GM21529 (cell line): ENCODE data around the gene PDCD1.
"Not testable (repeated sequence)": the region's sequence is repeated elsewhere in the genome, so short reads cannot be mapped to it uniquely, and the experiment has no call there.

Experiments used
- ATAC-seq: cut with Tn5 transposase; IDR thresholded peaks from one replicate; pipeline ENCODE4 v1.9.1; 2021; ENCODE audit not compliant: unreplicated experiment

Gene PDCD1

DNA sequence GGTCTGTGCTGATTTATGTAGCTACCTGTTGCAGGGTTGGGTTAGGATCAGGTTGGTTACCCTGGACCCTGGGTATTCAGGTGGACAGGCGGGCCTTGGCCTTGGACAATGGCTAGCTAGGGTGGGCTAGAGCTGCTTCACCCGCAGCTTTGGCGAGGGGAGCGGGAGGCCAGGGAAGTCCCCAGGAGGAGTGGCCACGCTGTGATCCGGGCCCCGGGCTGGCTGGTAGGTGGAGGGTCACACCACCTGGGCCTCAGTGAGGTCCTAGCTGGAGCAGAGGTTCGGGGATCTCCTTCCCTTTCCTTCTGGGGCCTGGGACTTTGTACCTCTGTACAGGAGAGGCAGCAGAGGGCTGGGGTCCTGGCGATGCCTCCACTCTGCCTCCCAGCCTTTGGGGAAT lies 20.6 kb upstream of the PDCD1 start:
- no peak for ATAC-seq

DNA sequence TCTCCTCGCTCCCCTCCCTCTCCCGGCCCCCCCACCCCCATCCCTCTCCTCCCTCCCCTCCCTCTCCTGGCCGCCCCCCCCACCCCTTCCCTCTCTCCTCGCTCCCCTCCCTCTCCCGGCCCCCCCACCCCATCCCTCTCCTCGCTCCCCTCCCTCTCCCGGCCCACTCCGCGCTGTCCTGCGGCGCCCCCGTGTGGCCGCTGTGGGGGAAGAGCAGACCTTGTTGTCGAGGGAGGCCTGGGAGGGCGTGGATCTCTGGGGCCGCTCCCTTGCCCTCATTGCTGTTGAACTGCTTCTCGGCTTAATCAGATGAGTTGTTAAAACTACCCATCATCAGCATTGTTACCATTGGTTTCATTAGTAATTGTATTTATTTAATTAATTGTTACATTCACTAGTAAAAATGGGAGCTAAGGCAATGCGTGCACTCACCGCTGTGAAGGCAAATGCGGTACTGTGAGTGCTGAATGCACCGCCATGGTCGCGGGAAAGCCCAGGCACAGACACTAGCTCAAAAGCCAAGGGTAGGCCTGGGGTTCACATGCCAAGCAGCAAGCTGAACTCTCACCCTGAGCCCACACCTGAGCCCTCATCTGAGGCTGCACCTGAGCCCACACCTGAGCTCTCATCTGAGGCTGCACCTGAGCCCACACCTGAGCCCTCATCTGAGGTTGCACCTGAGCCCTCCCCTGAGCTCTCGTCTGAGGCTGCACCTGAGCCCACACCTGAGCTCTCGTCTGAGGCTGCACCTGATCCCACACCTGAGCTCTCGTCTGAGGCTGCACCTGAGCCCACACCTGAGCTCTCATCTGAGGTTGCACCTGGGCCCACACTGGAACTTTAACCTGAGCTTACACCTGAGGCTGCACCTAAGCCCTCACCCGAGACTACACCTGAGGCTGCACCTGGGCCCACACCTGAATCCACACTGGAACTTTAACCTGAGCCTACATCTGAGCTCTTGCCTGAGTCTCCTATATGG lies 19.6 kb upstream of the PDCD1 start:
- ATAC-seq: no peak

DNA sequence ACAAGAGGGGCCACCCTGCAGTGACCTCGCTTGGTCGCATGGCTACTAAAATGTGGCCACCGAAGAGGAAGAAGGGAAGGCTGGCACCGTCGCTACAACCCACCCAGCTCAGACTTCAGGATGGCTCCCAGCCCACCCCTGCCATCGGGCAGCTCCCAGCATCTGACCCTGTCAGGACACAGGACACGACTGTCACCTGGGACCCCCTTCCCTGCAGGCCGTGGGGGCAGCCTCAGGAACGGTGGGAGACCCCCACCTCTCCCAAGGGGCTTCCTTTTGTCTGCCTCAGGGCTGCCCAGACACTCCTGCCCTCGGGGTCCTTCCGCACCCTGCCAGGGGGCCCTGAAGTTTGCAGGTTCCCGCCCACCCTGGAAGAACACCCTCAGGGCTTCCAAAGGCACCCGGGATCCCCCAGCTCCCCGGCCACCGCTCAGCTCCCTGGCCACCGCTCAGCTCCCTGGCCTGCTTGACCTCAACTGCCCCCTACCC lies 18.5 kb upstream of the PDCD1 start:
- no peak for ATAC-seq

DNA sequence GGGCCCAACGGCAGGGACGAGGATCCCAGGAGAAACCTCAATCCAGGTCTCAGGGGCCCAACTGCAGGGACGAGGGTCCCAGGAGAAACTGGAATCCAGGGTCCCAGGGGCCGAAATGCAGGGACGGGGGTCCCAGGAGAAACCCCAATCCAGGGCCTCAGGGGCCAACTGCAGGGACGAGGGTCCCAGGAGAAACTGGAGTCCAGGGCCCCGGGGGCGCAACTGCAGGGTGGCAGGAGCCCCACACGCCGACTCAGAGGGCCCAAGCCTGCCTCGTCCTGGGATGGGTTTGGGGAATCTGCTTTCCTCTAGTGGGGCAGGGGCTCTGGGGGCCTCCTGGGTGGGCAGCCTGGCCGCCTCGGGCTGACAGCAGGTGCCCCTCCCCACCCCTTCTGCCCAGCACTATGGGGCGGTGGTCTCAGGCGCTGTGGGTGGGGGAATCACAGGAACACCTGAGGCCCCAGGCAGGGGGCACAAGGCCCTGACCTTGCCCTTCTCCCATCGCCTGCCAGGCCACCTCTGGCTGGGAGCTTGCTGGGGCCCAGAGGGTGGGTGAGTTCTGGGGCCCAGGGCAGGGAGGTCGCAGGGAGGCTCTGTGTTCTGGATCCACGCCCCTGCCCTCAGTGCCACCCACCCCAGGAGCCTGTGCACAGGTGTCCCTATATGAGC lies 18.0 kb upstream of the PDCD1 start:
- no peak for ATAC-seq

DNA sequence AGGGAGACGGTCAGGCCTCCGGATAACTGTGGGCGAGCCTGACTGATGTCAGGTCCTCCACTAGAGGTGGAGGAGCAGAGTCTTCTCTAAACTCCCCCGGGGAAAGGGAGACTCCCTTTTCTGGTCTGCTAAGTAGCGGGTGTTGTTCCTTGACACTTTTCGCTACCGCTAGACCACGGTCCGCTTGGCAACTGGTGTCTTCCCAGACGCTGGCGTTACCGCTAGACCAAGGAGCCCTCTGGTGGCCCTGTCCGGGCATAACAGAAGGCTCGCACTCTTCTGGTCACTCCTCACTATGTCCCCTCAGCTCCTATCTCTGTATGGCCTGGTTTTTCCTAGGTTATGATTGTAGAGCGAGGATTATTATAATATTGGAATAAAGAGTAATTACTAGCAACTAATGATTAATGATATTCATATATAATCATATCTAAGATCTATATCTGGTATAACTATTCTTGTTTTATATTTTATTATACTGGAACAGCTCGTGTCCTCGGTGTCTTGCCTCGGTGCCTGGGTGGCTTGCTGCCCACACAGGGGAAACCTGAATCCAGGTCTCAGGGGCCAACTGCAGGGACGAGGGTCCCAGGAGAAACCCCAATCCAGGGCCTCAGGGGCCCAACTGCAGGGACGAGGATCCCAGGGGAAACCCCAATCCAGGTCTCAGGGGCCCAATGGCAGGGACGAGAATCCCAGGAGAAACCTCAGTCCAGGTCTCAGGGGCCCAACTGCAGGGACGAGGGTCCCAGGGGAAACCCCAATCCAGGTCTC lies 17.2 kb upstream of the PDCD1 start:
- ATAC-seq: not testable (repeated sequence)

DNA sequence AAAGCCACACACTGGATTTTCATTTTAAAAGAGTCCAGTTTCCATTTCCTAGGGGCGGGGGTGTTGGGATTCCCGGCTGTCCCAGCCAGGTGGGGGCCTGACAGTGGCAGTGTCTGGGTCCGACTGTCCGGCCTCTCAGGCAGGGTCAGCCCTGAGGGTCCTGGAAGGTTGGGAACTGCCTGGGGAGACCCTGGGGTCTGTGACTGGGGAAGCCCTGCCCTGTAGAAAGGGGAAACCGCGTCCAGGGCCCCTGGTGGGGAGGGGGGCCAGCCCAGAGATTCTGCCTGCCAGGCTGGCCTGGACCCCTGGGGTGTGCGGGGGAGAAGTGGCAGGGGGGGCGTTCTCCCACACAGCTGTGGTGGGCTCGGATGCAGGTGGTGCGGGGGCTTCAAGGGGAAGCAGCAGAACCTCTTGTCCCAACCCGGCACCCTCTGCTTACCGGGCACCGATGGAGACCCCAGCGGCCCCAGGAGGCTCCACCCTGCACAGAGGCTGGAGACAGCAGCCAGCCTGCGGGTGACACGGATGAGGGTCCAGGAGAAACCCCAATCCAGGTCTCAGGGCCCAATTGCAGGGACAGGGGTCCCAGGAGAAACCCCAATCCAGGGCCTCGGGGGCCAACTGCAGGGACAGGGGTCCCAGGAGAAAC lies 15.7 kb upstream of the PDCD1 start:
- no peak for ATAC-seq

DNA sequence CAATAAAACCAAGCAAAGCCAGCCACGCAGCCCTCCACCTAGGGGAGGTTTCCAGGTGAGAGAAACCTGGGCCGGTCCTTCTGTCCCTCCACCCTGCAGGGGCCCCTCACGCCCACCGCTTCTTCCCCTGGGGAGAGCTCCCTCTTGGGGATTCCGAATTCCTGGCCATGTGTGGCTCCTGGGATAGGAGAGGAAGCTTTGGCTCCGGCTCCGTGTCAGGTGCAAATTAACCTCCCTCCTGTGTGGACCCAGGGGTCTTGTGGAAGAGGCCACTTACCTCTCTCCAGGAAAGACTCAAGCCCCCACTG lies 15.1 kb upstream of the PDCD1 start:
- no peak for ATAC-seq

DNA sequence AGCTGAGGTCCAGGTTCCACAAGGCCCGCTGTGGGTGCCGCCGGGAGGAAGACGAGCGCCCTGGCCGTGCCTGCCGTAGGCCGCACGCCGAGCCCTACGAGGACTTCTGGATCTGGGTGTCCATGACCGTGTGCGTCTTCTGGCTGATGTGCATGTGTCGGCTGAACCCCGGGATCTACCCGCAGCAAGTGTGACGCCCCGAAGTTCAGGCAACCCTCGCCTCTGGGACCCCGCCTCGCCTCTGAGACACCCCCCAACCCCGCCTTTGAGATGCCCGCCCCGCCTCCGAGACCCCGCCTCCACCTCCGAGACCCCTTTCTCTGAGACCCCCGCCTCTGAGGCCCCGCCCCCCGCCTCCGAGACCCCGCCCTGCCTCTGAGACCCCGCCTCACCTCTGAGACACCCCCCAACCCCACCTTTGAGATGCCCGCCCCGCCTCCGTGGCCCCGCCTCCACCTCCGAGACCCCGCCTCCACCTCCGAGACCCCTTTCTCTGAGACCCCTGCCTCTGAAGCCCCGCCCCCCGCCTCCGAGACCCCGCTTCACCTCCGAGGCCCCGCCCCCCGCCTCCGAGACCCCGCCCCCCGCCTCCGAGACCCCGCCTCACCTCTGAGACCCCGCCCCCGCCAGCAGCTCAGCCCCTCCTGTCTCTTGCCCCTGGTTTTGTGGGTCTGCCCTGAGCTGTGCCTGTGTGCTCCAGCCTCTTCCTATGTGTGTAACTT lies 14.5 kb upstream of the PDCD1 start:
- ATAC-seq: no peak

DNA sequence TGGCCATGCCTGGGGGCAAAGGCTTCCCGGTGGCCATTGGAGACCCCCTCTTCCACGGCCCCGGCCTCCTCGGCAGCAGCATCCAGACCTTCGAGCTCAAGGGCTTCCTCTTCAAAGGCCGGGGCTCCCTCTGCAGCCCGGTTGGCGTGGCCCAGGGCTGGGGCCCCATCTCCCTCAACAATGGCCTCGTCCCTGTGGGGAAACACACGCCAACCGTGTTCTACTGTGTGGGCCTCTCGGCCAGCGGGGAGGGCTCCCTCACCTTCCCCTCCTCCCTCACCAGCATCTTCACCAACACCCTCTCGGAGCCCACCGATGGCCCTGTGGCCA lies 13.6 kb upstream of the PDCD1 start:
- no peak for ATAC-seq

DNA sequence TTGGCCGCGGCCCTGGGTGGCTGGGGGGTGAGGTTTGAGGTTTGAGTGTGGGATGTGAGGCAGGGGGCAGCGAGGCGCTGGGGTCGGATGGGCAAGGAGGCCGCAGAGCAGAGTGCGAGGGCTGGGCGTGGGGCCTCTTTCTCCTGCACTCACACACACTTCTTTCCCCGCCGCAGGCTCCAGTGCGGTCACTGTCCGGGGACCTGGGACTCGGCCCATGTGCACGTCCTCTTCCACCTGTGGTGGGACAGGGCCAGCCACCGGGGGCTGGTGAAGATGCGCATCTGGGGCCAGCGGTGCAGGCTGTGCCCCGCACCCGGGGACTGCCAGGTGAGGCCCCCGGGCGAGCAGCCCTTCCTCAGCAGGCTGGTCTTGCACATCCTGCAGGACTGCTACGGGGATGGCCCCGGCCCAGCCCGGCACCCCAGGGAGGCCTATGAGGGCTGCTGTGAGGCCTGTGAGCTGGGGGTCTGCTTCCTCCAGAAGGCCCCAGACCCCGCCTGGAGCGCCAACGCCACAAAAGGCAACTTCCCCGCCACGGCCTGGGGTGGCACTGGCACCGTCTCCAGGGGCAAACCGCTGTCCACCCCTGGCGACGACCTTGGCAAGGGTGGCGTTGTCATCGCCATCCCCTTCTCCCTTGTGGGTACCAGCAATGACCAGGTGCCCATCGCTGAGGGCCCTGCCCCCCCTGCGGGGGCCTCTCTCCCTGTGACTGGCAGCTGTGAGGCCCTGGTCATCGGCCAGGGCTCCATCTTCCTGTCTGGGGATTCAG lies 13.0 kb upstream of the PDCD1 start:
- ATAC-seq: no peak

DNA sequence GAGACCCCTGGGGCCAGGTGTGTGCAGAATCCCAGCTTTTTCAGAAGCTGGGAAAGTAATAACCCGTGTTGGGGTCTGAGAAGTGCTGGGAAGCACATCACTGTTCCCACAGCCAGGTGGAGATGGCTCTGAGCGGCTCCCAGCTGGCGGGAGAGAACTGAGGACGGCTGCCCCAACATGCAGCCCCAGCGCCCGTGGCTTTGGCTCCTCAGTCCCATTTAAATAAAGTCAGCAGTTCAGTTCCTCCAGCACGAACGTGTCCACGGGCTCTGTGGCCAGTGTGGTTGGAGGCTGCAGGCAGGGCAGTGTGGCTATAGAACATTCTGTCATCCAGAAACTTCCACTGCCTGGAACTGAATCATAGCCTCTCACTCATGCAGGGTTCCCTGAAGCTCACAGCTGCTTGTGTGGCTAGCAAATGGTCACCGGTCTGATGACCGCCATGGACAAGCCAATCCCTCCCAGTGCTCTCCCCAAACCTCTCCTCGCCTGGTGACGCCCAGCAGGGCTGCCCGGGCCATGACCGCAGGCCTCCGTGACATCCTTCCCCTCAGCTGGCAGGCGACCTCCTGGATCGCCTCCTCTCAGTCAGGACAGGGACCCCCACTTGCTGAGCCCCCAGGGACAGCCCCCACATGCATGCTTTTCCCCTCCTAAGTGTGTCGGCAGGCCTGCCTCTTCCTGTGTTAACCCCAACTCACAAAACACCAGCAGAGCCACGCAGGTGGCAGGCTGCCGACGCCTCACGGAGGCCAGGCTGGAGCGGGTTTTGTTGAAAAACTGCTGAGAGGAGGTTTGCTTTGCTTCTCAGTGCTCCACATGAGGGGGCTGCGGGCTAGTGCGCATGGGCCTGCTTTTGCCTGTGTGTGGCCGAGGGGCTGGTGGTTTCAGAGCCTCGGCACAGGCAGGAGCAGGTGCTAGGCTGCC lies 12.2 kb upstream of the PDCD1 start:
- no peak for ATAC-seq

DNA sequence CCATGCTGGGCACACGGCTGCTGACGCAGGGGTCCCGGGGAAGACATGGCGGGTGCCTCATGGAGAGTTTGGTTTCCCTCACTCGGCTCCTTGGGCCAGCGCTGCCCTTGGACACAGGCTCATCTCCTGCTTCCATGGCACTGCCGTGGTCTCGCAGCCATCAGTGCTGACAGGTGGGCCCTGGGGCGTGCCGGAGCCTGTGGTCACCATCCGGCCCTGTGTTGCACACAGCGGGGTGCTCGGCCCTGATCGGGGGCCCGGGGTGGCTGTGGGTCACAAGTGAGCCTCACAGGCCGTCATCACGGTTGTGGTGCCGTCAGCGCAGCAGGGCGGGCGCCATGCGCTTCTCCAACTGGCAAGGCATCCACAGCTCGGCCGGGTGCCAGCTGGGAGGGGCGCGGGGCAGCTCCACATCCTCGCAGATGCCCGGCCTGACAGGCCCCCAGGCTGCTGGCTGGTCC lies 11.4 kb upstream of the PDCD1 start:
- ATAC-seq: no peak

DNA sequence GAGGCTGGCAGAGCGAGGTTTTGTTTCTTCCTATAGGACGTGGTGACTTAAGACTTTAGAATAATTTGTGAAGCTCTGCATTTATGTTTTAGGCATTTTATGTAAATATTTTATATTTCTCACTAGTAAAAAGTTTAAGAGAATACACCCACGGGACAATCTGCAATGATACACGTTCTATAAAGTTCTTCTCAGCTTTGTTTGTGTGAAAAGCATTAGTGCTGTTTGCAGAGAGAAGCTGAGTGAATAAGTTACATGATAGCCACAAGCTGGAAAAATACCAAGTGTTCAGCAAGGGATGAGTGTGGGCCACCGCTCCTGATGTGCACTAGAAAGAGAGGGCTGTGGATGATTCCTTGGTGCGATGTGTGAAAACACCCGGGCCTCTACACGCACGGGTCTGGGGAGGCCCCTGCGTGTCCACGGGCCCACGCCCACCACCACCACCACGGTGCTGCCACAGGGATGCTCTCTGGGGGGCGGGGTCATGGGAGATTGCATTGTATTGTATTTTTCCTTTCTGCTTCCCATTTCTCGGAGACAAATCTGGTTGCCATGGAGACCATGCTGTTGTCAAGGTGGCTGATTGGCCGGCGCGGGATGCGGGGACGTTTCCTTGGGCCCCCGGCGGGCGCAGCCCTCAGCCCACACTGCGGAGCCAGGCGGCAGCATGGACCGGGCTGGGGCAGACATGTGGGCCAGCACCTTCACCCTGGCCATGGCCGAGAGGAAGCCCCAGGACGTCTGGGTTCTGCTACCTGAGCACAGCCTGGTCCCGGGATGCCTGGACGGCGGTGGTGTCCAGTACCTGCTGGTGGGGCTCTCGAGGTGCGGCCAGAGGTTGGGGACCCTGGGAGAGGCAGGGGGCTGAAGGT lies 10.6 kb upstream of the PDCD1 start, which contains the start of gene RTP5:
Gene RTP5 (plus strand): TSS at position 643 of the 875 bp plus-strand sequence. CDS start 28 bp downstream, at position 671.
- no peak for ATAC-seq

DNA sequence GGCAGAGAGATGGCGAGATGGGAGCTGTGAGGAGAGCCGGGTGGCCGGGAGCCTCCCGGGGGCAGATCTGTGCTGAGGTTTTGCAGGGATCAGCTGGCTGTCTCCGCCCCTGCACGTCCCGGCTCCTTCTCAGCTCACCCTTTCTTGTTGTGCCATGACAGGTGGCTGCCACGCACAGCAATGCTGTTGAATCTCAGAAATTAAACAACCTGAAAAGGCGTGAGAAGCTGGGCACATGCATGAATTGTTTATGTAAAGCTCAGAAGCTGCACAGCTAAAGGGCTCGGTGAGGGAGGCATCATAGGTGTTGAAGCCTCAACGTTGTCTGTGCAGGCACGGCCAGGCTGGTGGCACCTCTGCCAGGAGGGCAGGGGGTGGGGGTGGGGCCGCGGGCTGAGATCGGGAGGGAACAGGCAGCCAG lies 10.0 kb upstream of the PDCD1 start:
- no peak for ATAC-seq

DNA sequence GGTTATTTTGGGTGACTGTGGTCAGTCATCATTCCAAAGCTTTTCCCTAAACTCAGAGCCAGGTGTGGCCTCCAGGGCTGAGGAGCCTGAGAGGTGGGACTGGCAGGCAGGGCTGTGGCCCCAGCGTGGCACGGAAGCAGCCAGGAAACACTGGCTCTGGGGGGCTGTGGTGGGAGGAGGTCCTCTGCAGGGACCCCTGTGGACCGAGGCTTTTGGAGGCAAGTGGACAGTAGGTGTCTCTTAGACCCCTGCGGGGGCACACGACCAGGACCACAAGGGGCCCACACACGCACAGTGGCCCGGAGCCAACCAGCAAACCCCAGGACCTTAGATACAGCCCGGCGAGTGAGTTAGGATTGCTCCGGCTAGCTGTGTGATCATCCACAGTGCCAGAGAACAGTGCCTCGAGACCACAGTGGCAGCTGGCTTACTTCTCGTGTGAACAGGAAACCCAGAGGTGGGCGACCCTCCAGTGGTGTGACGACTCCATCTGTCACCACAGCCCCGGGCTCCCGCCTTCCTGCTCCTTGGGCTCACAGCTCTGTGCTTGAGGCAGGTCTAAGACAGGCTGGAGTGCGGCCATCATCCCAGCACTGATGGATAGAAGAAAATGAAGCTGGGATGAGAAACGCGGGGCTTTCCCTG lies 9.2 kb upstream of the PDCD1 start:
- no peak for ATAC-seq

DNA sequence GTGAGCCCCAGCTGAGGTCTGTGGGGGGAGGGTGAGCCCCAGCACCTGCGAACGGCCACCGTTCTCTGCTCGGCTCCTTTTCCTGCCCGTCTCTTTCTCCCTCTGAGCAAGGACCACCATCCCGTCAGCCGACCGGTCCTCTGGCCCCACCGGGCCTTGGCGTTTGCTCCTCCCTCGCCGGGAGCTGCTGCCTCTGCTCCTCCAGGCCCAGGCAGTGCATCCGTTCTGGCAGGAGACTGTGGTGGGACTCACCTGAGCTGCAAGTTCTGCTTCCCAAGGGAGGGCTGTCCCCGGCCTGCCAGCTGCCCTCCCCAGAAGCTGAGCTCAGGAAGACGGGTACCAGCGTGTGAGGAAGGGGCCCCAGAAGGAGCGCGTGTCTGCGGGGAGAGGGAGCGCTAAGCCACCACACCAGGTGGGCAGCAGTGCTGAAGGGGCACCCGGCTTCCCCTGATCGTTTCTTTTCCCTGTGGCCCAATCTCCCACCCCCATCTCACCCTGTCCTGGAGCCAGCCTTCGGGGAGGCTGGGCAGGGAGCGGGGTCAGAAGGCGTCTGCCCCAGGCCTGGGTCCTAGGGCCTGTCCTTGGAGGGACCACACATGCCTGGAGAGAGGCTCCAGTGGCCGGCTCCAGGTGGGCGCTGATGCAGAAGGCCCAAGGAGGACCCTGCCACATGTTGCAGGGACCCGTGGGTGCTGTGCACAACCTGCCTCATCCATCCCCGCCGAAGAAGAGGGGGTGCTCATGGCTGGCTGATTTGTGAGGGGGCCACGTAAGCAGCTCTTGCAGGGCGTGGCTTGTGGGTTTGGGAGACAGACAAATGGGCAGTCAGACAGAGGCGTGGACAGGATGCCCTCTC lies 8.3 kb upstream of the PDCD1 start:
- ATAC-seq: no peak
